ENCODE data around the gene PRRC2B.

The PRRC2B gene

DNA sequence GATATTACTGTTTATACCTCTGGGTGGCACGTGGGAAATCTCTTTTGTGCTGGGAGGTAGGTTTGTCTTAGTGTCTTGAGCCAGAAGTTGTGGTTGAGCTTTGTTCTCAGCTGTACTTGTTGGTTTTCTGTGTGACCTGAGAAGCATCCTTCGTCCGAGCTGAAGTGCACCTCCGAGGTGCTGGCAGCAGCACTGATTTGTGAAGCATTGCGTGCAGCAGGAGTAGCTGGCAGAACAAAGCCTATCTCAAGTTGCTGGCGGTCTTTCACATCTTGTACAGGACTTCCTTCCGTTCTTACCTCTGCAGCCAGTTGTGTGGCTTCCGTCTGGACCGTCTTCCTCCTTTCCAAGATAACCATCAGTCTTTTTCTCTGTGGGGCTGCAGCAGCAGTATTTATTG, 4.3 kb downstream of the PRRC2B start:
- no peak for DNase-seq (ENCODE audit: low read depth)
- no peak for TF ChIP-seq CTCF (conservative IDR thresholded peaks at IDR 0.05; ENCODE audit: low read depth, low read length)
- H3K4me3 ChIP-seq (ENCODE audit: low read length) = peak overlapping the region; percentile 3

DNA sequence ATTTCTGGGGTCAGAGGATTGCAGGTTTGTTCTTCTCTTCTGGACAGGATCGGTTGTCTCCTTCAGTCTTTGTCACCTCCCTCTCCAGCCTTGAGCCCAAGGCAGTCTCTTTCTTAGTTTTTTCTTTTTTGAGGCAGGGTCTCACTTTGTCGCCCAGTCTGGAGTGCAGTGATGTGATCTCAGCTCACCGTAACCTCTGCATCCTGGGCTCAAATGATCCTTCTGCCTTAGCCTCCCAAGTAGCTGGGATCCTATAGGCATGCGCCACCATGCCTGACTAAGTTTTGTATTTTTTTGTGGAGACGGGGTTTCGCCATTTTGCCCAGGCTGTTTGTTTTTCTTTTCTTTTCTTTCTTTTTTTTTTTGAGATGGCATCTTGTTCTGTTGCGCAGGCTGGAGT, 6.1 kb downstream of the PRRC2B start:
- TF ChIP-seq CTCF (conservative IDR thresholded peaks at IDR 0.05; ENCODE audit: low read depth, low read length) = no peak
- DNase-seq (ENCODE audit: low read depth) = no peak
- no peak overlapping the region for H3K4me3 ChIP-seq (ENCODE audit: low read length)

DNA sequence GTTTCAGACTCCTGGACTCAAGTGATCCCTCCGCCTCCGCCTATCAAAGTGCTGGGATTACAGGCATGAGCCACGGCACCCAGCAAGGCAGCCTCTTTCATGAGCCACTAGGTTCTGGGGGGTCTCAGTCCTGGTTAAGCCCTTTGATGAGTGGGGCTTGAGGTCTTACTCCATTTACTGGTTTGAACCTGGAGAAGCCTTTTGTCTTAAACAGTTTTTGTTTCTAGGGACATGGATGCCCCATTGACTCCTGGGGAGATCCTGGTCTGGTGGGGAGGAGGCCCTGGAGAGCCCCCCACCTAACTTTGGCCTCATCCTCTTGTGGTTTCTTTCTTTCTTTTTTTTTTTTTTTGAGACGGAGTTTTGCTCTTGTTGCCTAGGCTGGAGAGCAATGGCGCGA, 6.7 kb downstream of the PRRC2B start:
- no peak for DNase-seq (ENCODE audit: low read depth)
- H3K4me3 ChIP-seq (ENCODE audit: low read length) = no peak overlapping the region
- no peak for TF ChIP-seq CTCF (conservative IDR thresholded peaks at IDR 0.05; ENCODE audit: low read depth, low read length)

- DNase-seq (ENCODE audit: low read depth) = no peak
- no peak overlapping the region for H3K4me3 ChIP-seq (ENCODE audit: low read length)
Measured at GRCh38 chr9:131402073-131402472, 8.2 kb downstream of the PRRC2B start.

DNA sequence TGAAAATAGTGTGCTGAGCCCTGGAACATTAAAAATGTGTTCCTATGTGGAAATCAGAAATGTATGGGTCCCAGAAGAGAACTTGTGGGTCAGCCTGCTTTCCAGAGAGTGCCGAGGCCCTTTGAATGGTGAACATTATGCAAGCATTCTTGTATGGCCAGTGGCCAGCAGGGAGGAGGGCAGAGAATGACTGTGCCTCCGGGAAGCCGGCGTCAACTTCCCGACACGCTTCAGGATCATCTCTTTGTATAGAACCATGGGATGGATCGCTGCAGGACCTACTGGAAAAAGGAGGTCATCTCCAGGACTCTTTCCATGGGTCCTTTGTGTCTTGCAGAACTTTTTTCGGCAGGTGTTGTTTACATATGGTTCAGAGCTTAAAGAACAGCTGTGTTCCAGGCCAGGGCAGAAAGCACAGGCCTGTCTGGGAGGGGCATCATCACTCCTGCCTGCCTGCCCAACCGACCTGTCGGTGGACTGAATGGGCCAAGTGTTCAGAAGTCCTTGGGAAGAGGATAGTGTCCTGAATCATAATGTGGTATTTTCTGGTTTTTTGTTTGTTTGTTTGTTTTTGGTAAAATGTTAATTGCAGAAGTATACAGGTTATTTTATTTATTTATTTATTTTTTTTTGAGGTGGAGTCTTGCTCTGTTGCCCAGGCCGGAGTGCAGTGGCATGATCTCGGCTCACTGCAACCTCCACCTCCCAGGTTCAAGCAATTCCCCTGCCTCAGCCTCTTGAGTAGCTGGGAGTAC, 9.0 kb downstream of the PRRC2B start:
- no peak for TF ChIP-seq CTCF (conservative IDR thresholded peaks at IDR 0.05; ENCODE audit: low read depth, low read length)
- DNase-seq (ENCODE audit: low read depth) = no peak
- peak overlapping the region; percentile 9 for H3K4me3 ChIP-seq (ENCODE audit: low read length)

More at GRCh38 chr9:131402073-131402472, 8.2 kb downstream of the PRRC2B start:
- TF ChIP-seq CTCF (conservative IDR thresholded peaks at IDR 0.05; ENCODE audit: low read depth, low read length) = no peak

DNA sequence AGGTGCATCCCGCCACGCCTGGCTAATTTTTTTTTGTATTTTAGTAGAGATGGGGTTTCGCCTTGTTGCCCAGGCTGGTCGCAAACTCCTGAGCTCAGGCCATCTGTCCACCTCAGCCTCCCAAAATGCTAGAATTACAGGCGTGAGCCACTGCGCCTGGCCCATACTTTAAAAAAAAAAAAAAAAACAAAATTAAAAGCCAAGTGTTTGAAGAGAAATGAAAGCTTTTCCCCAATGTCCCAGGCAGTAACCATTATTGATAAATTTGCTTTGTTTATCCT, 9.5 kb downstream of the PRRC2B start:
- no peak for TF ChIP-seq CTCF (conservative IDR thresholded peaks at IDR 0.05; ENCODE audit: low read depth, low read length)
- no peak for DNase-seq (ENCODE audit: low read depth)
- no peak overlapping the region for H3K4me3 ChIP-seq (ENCODE audit: low read length)

DNA sequence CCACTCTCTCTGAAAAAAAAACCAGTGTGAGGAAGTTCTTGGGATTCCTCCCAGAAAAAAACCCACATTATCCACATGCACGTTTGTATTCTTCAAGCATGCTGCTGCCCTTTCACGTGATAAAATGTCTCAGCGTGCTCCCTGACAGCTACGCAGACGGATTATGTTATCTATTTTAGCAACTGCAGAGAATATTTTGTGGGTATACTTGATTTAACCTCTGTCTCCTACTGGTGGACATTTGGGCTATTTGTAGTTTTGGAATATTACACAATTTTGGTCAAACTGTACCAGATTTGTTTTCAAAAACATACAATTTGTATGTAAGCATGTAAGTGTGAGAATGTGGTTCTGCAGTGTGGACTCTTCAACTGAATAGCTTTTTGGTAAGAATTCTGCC, 10.7 kb downstream of the PRRC2B start:
- no peak for DNase-seq (ENCODE audit: low read depth)
- TF ChIP-seq CTCF (conservative IDR thresholded peaks at IDR 0.05; ENCODE audit: low read depth, low read length) = no peak

More for the DNA sequence above, 10.7 kb downstream of the PRRC2B start:
- H3K4me3 ChIP-seq (ENCODE audit: low read length) = no peak overlapping the region
